ENCODE data around the gene ZNF174.

Gene ZNF174

GRCh38 chr16:3383045-3383448 is 18.0 kb upstream of the ZNF174 start:
- no peaks in the 10 kb centered on the region for H3K4me1 ChIP-seq (ENCODE audit: control insufficient read depth, insufficient read depth, low read length, poor library complexity, severe bottlenecking)
- WGBS, 2 experiments (ENCODE audit: insufficient coverage in 2 of 2) = 96 to 100% methylated on average over 7 to 9 of the region's 10 CpGs
- peaks cover 52% of the 10 kb centered on the region for H3K36me3 ChIP-seq (ENCODE audit: control insufficient read depth, insufficient read depth, low read length)
- H3K27ac ChIP-seq (ENCODE audit: low read depth, low read length, severe bottlenecking) = no peak overlapping the region
- no peak overlapping the region for H3K4me3 ChIP-seq (ENCODE audit: extremely low read depth, insufficient read depth, low read length, poor library complexity, severe bottlenecking)
- H3K9me3 ChIP-seq (ENCODE audit: control insufficient read depth, low read length) = peaks cover 64% of the 10 kb centered on the region

DNA sequence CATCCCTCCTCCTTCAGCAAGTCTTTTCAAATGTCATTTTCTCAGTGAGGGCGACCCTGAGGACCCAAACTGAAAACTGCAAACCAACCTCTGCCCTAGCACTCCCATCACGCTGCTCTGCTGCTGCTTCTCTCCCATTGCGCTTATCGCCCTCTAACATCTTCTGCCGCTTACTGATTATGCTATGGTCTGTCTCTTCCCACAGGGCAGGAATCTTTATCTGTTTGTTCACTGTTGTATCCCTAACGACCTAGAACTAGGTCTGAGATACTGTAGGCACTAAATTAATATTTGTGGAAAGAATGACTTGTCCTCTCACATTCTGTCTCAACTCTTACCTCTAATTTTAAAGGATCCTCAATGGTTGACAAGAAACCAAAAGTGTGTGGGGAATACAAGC is 12.7 kb upstream of the ZNF174 start:
- H3K4me3 ChIP-seq (ENCODE audit: extremely low read depth, insufficient read depth, low read length, poor library complexity, severe bottlenecking) = no peak overlapping the region
- peaks cover 24% of the 10 kb centered on the region for H3K9me3 ChIP-seq (ENCODE audit: control insufficient read depth, low read length)
- H3K36me3 ChIP-seq (ENCODE audit: control insufficient read depth, insufficient read depth, low read length) = peaks cover 81% of the 10 kb centered on the region
- no peaks in the 10 kb centered on the region for H3K4me1 ChIP-seq (ENCODE audit: control insufficient read depth, insufficient read depth, low read length, poor library complexity, severe bottlenecking)
- WGBS, 2 experiments (ENCODE audit: insufficient coverage in 2 of 2) = 90 to 93% methylated on average over 4 to 5 of the region's 6 CpGs
- H3K27ac ChIP-seq (ENCODE audit: low read depth, low read length, severe bottlenecking) = no peak overlapping the region

DNA sequence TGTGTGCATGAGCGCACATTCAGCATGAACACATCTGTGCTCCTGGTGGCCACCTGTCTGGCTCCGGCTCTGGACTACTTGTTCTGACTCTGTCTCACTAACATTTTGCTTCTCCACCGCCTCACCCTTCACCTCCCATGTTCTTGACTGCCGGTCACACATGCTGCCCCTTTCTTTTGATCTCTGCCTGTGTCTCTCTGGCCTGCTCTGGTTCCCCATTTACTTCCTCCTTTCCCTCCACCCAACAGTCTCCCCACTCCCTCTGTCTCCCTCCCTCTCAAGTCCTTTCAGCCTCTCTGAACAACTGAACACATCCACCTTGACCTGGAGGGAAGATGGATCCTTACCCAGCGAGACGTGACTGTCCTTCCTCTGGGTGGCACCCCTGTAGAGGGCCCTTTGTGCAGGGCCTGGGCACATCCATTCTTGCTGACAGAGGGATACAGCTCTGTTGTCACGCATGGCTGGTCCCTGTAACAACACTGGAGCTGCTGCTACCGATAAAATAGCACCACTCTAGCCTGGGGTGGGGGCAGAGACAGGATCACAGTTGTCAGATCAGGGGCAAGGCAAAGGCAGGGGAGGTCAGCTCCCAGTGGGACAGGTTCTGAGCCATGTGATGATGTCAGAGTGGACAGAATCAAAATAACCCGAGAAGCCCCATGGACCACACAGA is 11.2 kb upstream of the ZNF174 start:
- no peaks in the 10 kb centered on the region for H3K4me1 ChIP-seq (ENCODE audit: control insufficient read depth, insufficient read depth, low read length, poor library complexity, severe bottlenecking)
- H3K27ac ChIP-seq (ENCODE audit: low read depth, low read length, severe bottlenecking) = no peak overlapping the region
- peaks cover 81% of the 10 kb centered on the region for H3K36me3 ChIP-seq (ENCODE audit: control insufficient read depth, insufficient read depth, low read length)
- H3K9me3 ChIP-seq (ENCODE audit: control insufficient read depth, low read length) = peaks cover 9% of the 10 kb centered on the region
- no peak overlapping the region for H3K4me3 ChIP-seq (ENCODE audit: extremely low read depth, insufficient read depth, low read length, poor library complexity, severe bottlenecking)
- WGBS, 2 experiments (ENCODE audit: insufficient coverage in 2 of 2) = 88 to 93% methylated on average over 8 to 9 of the region's 9 CpGs

DNA sequence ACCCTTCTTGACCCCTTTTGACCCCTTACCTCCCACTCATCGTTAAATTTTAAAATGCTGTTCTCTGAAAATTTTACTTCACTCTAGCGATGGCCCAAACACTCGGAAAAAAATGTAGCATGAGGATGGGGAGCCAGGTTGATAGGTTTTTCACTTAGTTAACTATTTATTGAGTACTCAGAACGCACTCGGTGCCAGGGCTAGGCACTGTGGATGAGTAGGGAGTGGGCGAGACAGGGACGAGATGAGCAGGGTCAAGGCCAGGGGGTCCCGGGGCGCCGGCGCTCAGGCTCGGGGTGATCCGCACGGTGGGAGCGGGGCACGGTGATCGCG is 603 bp upstream of the ZNF174 start:
- H3K4me1 ChIP-seq (ENCODE audit: control insufficient read depth, insufficient read depth, low read length, poor library complexity, severe bottlenecking) = no peaks in the 10 kb centered on the region
- 0 to 1% methylated on average over 15 of the region's 18 CpGs for WGBS, 2 experiments (ENCODE audit: insufficient coverage in 2 of 2)
- H3K36me3 ChIP-seq (ENCODE audit: control insufficient read depth, insufficient read depth, low read length) = peaks cover 59% of the 10 kb centered on the region
- peak overlapping the region; percentile 80 for H3K27ac ChIP-seq (ENCODE audit: low read depth, low read length, severe bottlenecking)
- H3K4me3 ChIP-seq (ENCODE audit: extremely low read depth, insufficient read depth, low read length, poor library complexity, severe bottlenecking) = peak overlapping the region; percentile 91
- peaks cover 18% of the 10 kb centered on the region for H3K9me3 ChIP-seq (ENCODE audit: control insufficient read depth, low read length)

- 15 to 39% methylated on average over 10 to 14 of the region's 17 CpGs for WGBS, 2 experiments (ENCODE audit: insufficient coverage in 2 of 2)
- Histone ChIP-seq H3K4me3 (ENCODE audit: extremely low read depth, insufficient read depth, low read length, poor library complexity, severe bottlenecking) (peak overlapping the region; percentile 91), H3K36me3 (ENCODE audit: control insufficient read depth, insufficient read depth, low read length) (peaks cover 61% of the 10 kb centered on the region), H3K27ac (ENCODE audit: low read depth, low read length, severe bottlenecking) (peak overlapping the region; percentile 52), H3K9me3 (ENCODE audit: control insufficient read depth, low read length) (peaks cover 31% of the 10 kb centered on the region), H3K4me1 (ENCODE audit: control insufficient read depth, insufficient read depth, low read length, poor library complexity, severe bottlenecking) (no peaks in the 10 kb centered on the region)
Observed at GRCh38 chr16:3401719-3402397, 843 bp downstream of the ZNF174 start.

- Histone ChIP-seq H3K9me3 (ENCODE audit: control insufficient read depth, low read length) (peaks cover 77% of the 10 kb centered on the region), H3K36me3 (ENCODE audit: control insufficient read depth, insufficient read depth, low read length) (peaks cover 77% of the 10 kb centered on the region), H3K4me3 (ENCODE audit: extremely low read depth, insufficient read depth, low read length, poor library complexity, severe bottlenecking) (no peak overlapping the region), H3K27ac (ENCODE audit: low read depth, low read length, severe bottlenecking) (no peak overlapping the region), H3K4me1 (ENCODE audit: control insufficient read depth, insufficient read depth, low read length, poor library complexity, severe bottlenecking) (no peaks in the 10 kb centered on the region)
- 91 to 97% methylated on average over 12 of the region's 12 CpGs for WGBS, 2 experiments (ENCODE audit: insufficient coverage in 2 of 2)
Observed at GRCh38 chr16:3408561-3409197, 7.7 kb downstream of the ZNF174 start.

GRCh38 chr16:3413730-3414379 is 12.8 kb downstream of the ZNF174 start:
- H3K4me1 ChIP-seq (ENCODE audit: control insufficient read depth, insufficient read depth, low read length, poor library complexity, severe bottlenecking) = no peaks in the 10 kb centered on the region
- H3K4me3 ChIP-seq (ENCODE audit: extremely low read depth, insufficient read depth, low read length, poor library complexity, severe bottlenecking) = no peak overlapping the region
- H3K36me3 ChIP-seq (ENCODE audit: control insufficient read depth, insufficient read depth, low read length) = peaks cover 26% of the 10 kb centered on the region
- 90 to 93% methylated on average over 24 to 27 of the region's 29 CpGs for WGBS, 2 experiments (ENCODE audit: insufficient coverage in 2 of 2)
- no peak overlapping the region for H3K27ac ChIP-seq (ENCODE audit: low read depth, low read length, severe bottlenecking)
- H3K9me3 ChIP-seq (ENCODE audit: control insufficient read depth, low read length) = peaks cover 42% of the 10 kb centered on the region

GRCh38 chr16:3431779-3432219 is 30.8 kb downstream of the ZNF174 start:
- H3K36me3 ChIP-seq (ENCODE audit: control insufficient read depth, insufficient read depth, low read length) = peaks cover 6% of the 10 kb centered on the region
- H3K9me3 ChIP-seq (ENCODE audit: control insufficient read depth, low read length) = no peaks in the 10 kb centered on the region
- no peak overlapping the region for H3K4me3 ChIP-seq (ENCODE audit: extremely low read depth, insufficient read depth, low read length, poor library complexity, severe bottlenecking)
- no peak overlapping the region for H3K27ac ChIP-seq (ENCODE audit: low read depth, low read length, severe bottlenecking)
- no peaks in the 10 kb centered on the region for H3K4me1 ChIP-seq (ENCODE audit: control insufficient read depth, insufficient read depth, low read length, poor library complexity, severe bottlenecking)
- WGBS, 2 experiments (ENCODE audit: insufficient coverage in 2 of 2) = 95 to 96% methylated on average over 26 of the region's 26 CpGs

DNA sequence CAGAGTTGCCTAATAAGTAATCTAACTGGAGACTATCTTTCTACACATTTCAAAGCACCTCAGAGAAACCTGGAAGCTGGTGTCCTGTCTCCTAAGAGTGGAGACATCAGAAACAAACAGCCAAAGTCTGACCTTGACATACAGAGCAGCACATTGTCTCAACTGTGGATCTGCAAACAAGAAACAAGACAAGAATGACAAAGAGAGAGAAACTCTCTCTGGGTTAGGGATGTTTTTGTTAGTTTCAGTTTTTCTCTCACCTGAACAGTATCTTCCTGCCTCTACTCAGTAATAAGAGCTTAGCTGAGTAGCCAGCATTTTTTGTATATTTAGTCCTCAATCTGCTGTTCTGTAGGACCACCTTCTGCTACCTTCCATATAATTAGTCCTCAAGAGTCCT is 33.4 kb downstream of the ZNF174 start:
- Histone ChIP-seq H3K4me1 (ENCODE audit: control insufficient read depth, insufficient read depth, low read length, poor library complexity, severe bottlenecking) (no peaks in the 10 kb centered on the region), H3K36me3 (ENCODE audit: control insufficient read depth, insufficient read depth, low read length) (peaks cover 14% of the 10 kb centered on the region), H3K4me3 (ENCODE audit: extremely low read depth, insufficient read depth, low read length, poor library complexity, severe bottlenecking) (no peak overlapping the region), H3K9me3 (ENCODE audit: control insufficient read depth, low read length) (no peaks in the 10 kb centered on the region), H3K27ac (ENCODE audit: low read depth, low read length, severe bottlenecking) (no peak overlapping the region)

GRCh38 chr16:3439637-3440036 is 38.6 kb downstream of the ZNF174 start:
- H3K4me3 ChIP-seq (ENCODE audit: extremely low read depth, insufficient read depth, low read length, poor library complexity, severe bottlenecking) = no peak overlapping the region
- WGBS, 2 experiments (ENCODE audit: insufficient coverage in 2 of 2) = no CpG with 5 or more reads among the region's 4 CpGs
- peaks cover 22% of the 10 kb centered on the region for H3K36me3 ChIP-seq (ENCODE audit: control insufficient read depth, insufficient read depth, low read length)
- H3K27ac ChIP-seq (ENCODE audit: low read depth, low read length, severe bottlenecking) = no peak overlapping the region
- H3K4me1 ChIP-seq (ENCODE audit: control insufficient read depth, insufficient read depth, low read length, poor library complexity, severe bottlenecking) = peaks cover 3% of the 10 kb centered on the region
- peaks cover 9% of the 10 kb centered on the region for H3K9me3 ChIP-seq (ENCODE audit: control insufficient read depth, low read length)
